Spleen (tissue), 7 donors: ENCODE data around the gene NSD1.

Experiments
- POLR2A ChIP-seq, 3 donors: fragments of 450-650 bp; IDR thresholded peaks; one replicate each; pipeline ENCODE4 v1.5.1; 2017; ENCODE audit warnings: antibody characterized with exemption in 3 of 3, mild to moderate bottlenecking in 1 of 3
- POLR2AphosphoS5 ChIP-seq, 3 donors: sonication (generic); formaldehyde crosslinking; IDR thresholded peaks; one replicate each; pipeline ENCODE4 v1.5.1; 2017; ENCODE audit warnings: antibody characterized with exemption in 3 of 3
- TF ChIP-seq, protein P1 (sequence below), 11 experiments: fragments of 200-600 bp in 7 of 11; fragments of 450-650 bp in 4 of 11; sonication (generic) in 4 of 11; IDR thresholded peaks in 8 of 11; conservative IDR thresholded peaks in 3 of 11; 1 replicate in 7 of 11; 2 replicates in 4 of 11; pipeline versions ENCODE4 v1.4.0 to v1.8.0; 2016 to 2021; ENCODE audit warnings: antibody characterized with exemption in 11 of 11, inconsistent platforms in 4 of 11, mild to moderate bottlenecking in 1 of 11
- donor health status: DM: no; HTN: no; CAD: no; lungs with moderate emphysema.
- donor health status: DM: no; HTN: no; CAD: no.
- donor health status: DM: no; HTN: no; CAD: no.

DNA sequence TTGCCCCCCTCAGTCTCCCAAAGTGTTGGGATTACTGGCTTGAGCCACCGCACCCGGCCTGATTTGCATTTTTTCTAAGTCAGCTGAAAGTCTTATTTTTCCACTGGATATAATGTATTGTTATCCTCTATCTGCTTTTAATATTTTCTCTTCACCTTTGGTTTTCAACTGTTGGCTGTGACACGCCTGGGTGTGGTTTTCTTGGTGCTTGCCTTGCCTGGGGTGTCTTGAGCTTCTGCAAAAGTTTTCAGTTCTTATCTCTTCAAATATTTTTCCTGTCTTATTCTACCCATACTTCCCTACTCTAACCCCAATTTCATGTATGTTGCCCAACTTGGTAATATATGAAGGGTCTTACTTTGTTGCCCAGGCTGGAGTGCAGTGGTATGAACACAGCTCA is 182.4 kb downstream of the NSD1 start:
- TF ChIP-seq, protein P1, sequence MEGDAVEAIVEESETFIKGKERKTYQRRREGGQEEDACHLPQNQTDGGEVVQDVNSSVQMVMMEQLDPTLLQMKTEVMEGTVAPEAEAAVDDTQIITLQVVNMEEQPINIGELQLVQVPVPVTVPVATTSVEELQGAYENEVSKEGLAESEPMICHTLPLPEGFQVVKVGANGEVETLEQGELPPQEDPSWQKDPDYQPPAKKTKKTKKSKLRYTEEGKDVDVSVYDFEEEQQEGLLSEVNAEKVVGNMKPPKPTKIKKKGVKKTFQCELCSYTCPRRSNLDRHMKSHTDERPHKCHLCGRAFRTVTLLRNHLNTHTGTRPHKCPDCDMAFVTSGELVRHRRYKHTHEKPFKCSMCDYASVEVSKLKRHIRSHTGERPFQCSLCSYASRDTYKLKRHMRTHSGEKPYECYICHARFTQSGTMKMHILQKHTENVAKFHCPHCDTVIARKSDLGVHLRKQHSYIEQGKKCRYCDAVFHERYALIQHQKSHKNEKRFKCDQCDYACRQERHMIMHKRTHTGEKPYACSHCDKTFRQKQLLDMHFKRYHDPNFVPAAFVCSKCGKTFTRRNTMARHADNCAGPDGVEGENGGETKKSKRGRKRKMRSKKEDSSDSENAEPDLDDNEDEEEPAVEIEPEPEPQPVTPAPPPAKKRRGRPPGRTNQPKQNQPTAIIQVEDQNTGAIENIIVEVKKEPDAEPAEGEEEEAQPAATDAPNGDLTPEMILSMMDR (IDR thresholded peaks at IDR 0.05 in 8 of 11, conservative IDR thresholded peaks at IDR 0.05 in 3 of 11) = no peak
- no peak for TF ChIP-seq POLR2AphosphoS5 (IDR thresholded peaks at IDR 0.05)
- no peak for TF ChIP-seq POLR2A (IDR thresholded peaks at IDR 0.05)
